ENCODE data around the gene PPP1R1B. TPM values are rescaled to one million over a fixed set of nuclear protein-coding genes. Genes with fewer than 3 reads are reported as not detected.

PPP1R1B gene
- total RNA-seq, 4 donors from 2014 or later = 2.7 to 12.2 (median 8.6) TPM

DNA sequence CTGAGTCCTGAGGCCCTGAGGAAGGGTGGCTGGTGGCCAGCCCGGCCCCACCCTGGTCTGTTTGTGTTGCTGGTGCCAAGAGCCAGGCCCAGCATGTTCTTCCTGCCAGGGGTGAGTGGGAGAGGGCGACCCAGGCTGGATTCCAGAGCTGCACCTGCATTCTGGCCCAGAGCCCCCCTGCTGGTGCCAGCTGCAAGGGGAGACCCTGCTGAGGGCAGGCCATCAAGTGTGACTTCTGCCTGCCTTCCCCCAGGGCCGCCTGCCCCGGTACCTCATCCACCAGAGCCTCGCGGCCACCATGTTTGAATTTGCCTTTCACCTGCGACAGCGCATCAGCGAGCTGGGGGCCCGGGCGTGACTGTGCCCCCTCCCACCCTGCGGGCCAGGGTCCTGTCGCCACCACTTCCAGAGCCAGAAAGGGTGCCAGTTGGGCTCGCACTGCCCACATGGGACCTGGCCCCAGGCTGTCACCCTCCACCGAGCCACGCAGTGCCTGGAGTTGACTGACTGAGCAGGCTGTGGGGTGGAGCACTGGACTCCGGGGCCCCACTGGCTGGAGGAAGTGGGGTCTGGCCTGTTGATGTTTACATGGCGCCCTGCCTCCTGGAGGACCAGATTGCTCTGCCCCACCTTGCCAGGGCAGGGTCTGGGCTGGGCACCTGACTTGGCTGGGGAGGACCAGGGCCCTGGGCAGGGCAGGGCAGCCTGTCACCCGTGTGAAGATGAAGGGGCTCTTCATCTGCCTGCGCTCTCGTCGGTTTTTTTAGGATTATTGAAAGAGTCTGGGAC, 36.0 kb downstream of the PPP1R1B start:
- ATAC-seq = no peak
- H3K9me3 ChIP-seq = no peaks in the 10 kb centered on the region
- TF ChIP-seq POLR2A (IDR thresholded peaks at IDR 0.05) (no peak), EP300 (IDR thresholded peaks at IDR 0.05) (no peak), POLR2AphosphoS5 (IDR thresholded peaks at IDR 0.05) (no peak)
- TF ChIP-seq, protein P1, sequence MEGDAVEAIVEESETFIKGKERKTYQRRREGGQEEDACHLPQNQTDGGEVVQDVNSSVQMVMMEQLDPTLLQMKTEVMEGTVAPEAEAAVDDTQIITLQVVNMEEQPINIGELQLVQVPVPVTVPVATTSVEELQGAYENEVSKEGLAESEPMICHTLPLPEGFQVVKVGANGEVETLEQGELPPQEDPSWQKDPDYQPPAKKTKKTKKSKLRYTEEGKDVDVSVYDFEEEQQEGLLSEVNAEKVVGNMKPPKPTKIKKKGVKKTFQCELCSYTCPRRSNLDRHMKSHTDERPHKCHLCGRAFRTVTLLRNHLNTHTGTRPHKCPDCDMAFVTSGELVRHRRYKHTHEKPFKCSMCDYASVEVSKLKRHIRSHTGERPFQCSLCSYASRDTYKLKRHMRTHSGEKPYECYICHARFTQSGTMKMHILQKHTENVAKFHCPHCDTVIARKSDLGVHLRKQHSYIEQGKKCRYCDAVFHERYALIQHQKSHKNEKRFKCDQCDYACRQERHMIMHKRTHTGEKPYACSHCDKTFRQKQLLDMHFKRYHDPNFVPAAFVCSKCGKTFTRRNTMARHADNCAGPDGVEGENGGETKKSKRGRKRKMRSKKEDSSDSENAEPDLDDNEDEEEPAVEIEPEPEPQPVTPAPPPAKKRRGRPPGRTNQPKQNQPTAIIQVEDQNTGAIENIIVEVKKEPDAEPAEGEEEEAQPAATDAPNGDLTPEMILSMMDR (IDR thresholded peaks at IDR 0.05) = no peak
- peaks cover 0 to 55% of the 10 kb centered on the region in 2 donors for H3K36me3 ChIP-seq
- H3K4me3 ChIP-seq = no peak overlapping the region
- peaks cover 0 to 96% (median 32%) of the 10 kb centered on the region in 3 donors for H3K4me1 ChIP-seq
- 60 to 83% methylated on average over 1 to 4 of the region's 22 CpGs for WGBS, 2 donors (ENCODE audit: low coverage in 1 of 2)
- H3K27me3 ChIP-seq = peaks cover 29% of the 10 kb centered on the region
- peak overlapping the region in 2 of 4 donors; percentile 67 to 72 for H3K27ac ChIP-seq

DNA sequence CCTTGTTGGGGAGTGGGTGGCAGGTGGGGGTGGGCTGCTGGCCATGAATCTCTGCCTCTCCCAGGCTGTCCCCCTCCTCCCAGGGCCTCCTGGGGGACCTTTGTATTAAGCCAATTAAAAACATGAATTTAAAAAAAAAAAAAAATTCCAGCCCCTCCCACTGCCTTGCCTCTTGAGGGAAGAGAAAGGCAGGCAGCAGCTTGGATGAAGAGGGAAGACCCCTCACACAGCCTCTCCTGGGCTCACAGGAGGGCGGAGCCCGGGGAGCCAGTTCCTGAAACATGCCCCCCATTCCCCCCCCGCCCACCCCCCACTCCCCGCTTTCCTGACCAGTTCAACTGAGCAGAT, 36.6 kb downstream of the PPP1R1B start:
- no peak overlapping the region for H3K4me3 ChIP-seq
- no peaks in the 10 kb centered on the region for H3K9me3 ChIP-seq
- H3K36me3 ChIP-seq = peaks cover 0 to 49% of the 10 kb centered on the region in 2 donors
- TF ChIP-seq POLR2AphosphoS5 (IDR thresholded peaks at IDR 0.05) (no peak), EP300 (IDR thresholded peaks at IDR 0.05) (no peak), POLR2A (IDR thresholded peaks at IDR 0.05) (no peak)
- TF ChIP-seq, protein P1 (IDR thresholded peaks at IDR 0.05) = no peak
- ATAC-seq = no peak
- H3K27ac ChIP-seq = peak overlapping the region in 2 of 4 donors; percentile 67 to 72
- peaks cover 0 to 99% (median 38%) of the 10 kb centered on the region in 3 donors for H3K4me1 ChIP-seq
- 29 to 50% methylated on average over 1 to 3 of the region's 4 CpGs for WGBS, 2 donors (ENCODE audit: low coverage in 1 of 2)
- H3K27me3 ChIP-seq = peaks cover 35% of the 10 kb centered on the region

DNA sequence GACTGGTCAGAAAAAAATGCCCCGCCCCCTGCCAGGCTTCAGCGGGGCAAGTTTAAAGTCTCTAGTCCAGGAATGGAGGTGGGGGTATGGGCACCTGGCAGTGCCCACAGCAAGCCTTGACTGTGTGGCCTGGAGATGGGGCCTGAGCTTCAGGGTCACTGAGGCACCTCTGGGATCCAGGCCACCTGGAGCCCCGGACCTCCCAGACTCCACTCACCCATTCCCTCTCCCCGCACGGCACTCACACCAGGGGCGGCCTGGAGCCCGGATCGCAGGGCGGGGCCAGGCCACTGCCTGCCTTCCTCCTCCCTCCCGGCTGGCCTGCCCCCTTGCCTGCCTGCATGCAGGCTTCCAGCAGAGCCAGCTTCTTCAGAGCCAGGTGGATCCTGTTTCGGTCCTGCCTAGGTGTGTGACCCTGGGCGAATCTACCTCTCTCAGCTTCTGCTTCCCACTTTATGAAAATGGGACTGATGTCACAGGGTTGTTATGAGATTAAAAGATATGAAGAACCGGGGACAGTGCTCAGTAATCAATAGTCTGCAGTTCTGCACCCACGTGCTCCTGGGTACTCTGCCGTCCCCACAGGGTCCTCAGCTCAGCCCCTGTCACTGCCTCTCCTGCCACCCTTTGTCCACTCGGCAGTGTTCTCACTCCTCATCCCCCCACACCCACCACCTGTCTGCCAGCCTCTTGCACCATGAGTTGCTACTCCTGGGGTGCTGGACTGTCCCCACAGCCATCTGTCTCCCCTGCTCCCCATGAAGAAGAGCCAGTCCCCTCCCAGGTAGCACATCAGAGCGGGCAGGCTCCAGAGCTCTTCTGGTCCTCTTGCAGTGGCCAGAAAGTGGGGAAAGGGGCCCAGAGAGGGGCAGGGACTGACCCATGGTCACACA, 37.2 kb downstream of the PPP1R1B start:
- 30 to 50% methylated on average over 2 to 4 of the region's 17 CpGs for WGBS, 2 donors (ENCODE audit: low coverage in 1 of 2)
- H3K27me3 ChIP-seq = peaks cover 41% of the 10 kb centered on the region
- no peaks in the 10 kb centered on the region for H3K9me3 ChIP-seq
- no peak for TF ChIP-seq POLR2AphosphoS5 (IDR thresholded peaks at IDR 0.05)
- TF ChIP-seq POLR2A (IDR thresholded peaks at IDR 0.05) = no peak
- TF ChIP-seq, protein P1 (IDR thresholded peaks at IDR 0.05) = no peak
- TF ChIP-seq EP300 (IDR thresholded peaks at IDR 0.05) = no peak
- no peak overlapping the region for H3K4me3 ChIP-seq
- ATAC-seq = no peak
- H3K4me1 ChIP-seq = peaks cover 0 to 99% (median 40%) of the 10 kb centered on the region in 3 donors
- H3K27ac ChIP-seq = peak overlapping the region in 3 of 4 donors; percentile 33 to 72 (median 67)
- peaks cover 0 to 43% of the 10 kb centered on the region in 2 donors for H3K36me3 ChIP-seq

DNA sequence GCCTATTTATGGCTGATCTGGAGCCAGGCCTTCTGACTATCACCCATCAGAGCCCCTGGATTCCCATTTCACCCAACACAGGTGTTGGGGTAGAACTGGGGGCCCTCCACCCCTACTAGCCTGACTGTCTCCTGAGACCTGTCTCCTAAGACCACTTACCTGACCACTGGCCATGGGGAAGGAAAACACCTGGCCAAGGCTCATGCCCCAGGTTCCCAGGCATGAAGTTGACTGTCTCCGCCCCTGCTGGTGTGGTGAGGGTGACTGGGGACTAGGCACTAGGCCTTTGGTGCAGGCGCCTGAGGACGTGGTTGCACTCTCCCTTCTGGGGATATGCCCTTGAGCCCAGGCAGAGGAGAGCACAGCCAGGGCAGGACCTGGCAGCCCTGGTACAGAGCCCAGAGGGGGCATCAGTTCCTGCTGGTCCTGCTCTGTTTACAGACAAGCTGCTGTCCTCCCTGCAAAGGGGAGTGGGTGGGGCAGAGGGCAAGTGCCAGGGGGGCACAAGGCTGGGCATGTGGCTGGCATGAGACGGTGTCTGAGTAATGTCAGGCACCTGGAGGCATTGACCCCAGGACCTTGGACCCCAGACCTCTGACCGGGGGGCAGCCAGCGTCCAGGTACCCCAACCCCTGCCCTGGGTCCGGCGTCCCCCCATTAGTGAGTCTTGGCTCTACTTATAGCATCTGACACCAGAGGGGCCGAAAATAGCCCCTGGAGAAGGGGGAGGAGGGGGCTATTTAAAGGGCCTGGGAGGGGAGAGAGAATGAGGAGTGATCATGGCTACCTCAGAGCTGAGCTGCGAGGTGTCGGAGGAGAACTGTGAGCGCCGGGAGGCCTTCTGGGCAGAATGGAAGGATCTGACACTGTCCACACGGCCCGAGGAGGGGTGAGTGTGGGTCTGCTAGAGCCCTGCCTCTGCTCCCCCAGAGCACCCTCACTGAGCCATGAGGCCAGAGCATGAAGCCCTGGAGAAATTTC, 38.1 kb downstream of the PPP1R1B start, which contains the start of gene TCAP:
Gene TCAP, plus strand, starts transcription at position 769 of the 981 bp plus-strand sequence. Its CDS starts 11 bp downstream, at position 780.
- peak within 1 kb of the TSS in 3 of 4 donors; percentile 57 to 70 (median 61) for H3K27ac ChIP-seq
- no peaks in the 10 kb centered on the region for H3K9me3 ChIP-seq
- WGBS, 2 donors (ENCODE audit: low coverage in 1 of 2) = 2 to 36% methylated on average over 4 to 6 of the region's 15 CpGs
- H3K27me3 ChIP-seq = peaks cover 51% of the 10 kb centered on the region
- H3K36me3 ChIP-seq = peaks cover 0 to 34% of the 10 kb centered on the region in 2 donors
- H3K4me1 ChIP-seq = peaks cover 0 to 94% (median 40%) of the 10 kb centered on the region in 3 donors
- ATAC-seq = no peak
- H3K4me3 ChIP-seq = no peak within 1 kb of the TSS
- TF ChIP-seq, protein P1 (IDR thresholded peaks at IDR 0.05) = no peak
- TF ChIP-seq POLR2A (IDR thresholded peaks at IDR 0.05) = no peak

All from gastroesophageal sphincter (tissue), 4 donors.